Smooth muscle cell (in vitro differentiated cells): ENCODE results near the gene HERC5. TPM values are rescaled to one million over a fixed set of nuclear protein-coding genes. Genes with fewer than 3 reads are reported as not detected.
"Not testable (repeated sequence)": the region's sequence is repeated elsewhere in the genome, so short reads cannot be mapped to it uniquely, and the experiment has no call there.

Experiments used
- DNase-seq: peaks from one replicate; lab custom pipeline; 2025; ENCODE audit not compliant: unreplicated experiment; lab: John Stamatoyannopoulos, UW
- H2AFZ ChIP-seq: fragments of 200-600 bp; sonication (generic); 2 replicates; pipeline ENCODE4 v1.6.0; 2016; ENCODE audit warnings: antibody characterized with exemption, low read depth, mild to moderate bottlenecking
- H3F3A ChIP-seq: fragments of 200-600 bp; sonication (generic); 2 replicates; pipeline ENCODE4 v1.6.0; 2017; ENCODE audit warnings: antibody characterized with exemption, low read depth
- H3K27ac ChIP-seq: fragments of 200-600 bp; sonication (generic); 2 replicates; pipeline ENCODE4 v1.5.1; 2016; ENCODE audit warnings: low read depth, mild to moderate bottlenecking
- H3K27me3 ChIP-seq: fragments of 200-600 bp; sonication (generic); 2 replicates; pipeline ENCODE4 v1.6.1; 2016; ENCODE audit warnings: low read depth, mild to moderate bottlenecking
- H3K36me3 ChIP-seq: fragments of 200-600 bp; sonication (generic); 2 replicates; pipeline ENCODE4 v1.5.1; 2016; ENCODE audit warnings: low read depth
- H3K4me1 ChIP-seq: fragments of 200-600 bp; sonication (generic); 2 replicates; pipeline ENCODE4 v1.5.1; 2016; ENCODE audit warnings: low read depth
- H3K4me2 ChIP-seq: fragments of 200-600 bp; sonication (generic); 2 replicates; pipeline ENCODE4 v1.6.0; 2016; ENCODE audit warnings: mild to moderate bottlenecking
- H3K4me3 ChIP-seq: fragments of 200-600 bp; sonication (generic); 2 replicates; pipeline ENCODE4 v1.5.1; 2016; ENCODE audit warnings: mild to moderate bottlenecking
- H3K79me2 ChIP-seq: fragments of 200-600 bp; sonication (generic); 2 replicates; pipeline ENCODE4 v1.6.0; 2016; ENCODE audit warnings: low read depth, mild to moderate bottlenecking
- H3K9ac ChIP-seq: fragments of 200-600 bp; sonication (generic); 2 replicates; pipeline ENCODE4 v1.6.0; 2016; ENCODE audit warnings: low read depth
- H3K9me3 ChIP-seq: fragments of 200-600 bp; sonication (generic); replicated peaks from 2 replicates; pipeline ENCODE4 v1.5.1; 2016; ENCODE audit warnings: low read depth
- H4K20me1 ChIP-seq: fragments of 200-600 bp; sonication (generic); 2 replicates; pipeline ENCODE4 v1.6.0; 2016; ENCODE audit warnings: low read depth
- CTCF ChIP-seq: fragments of 200-600 bp; sonication (generic); IDR thresholded peaks from 2 replicates; pipeline ENCODE4 v1.5.1; 2017; ENCODE audit warnings: borderline replicate concordance, mild to moderate bottlenecking, antibody characterized with exemption; ENCODE audit not compliant: insufficient read depth, poor library complexity, severe bottlenecking
- WGBS: methylation state at CpG from one replicate; pipeline ENCODE4 v1.1.7; 2016; ENCODE audit warnings: low lambda C conversion rate; 5-methylcytosine and 5-hydroxymethylcytosine counted together
- polyA plus RNA-seq: library from polyadenylated mRNA; unstranded; fragments of >200 nt; fragmentation: Nextera tagmentation; extraction: Ambion mirVana; gene quantifications from 2 replicates; pipeline ENCODE4 v1.2.1, GENCODE V29; 2016
- total RNA-seq: library from RNA; depleted of rRNA; stranded (reverse); fragments of >200 nt; gene quantifications from 2 replicates; pipeline ENCODE4 v1.2.3, GENCODE V29; 2014

HERC5 gene
- total and polyA plus RNA-seq, 2 experiments from 2014 or later, result 0.69 to 1.0 TPM

- Histone ChIP-seq H3K79me2 (no peaks in the 10 kb centered on the region), H4K20me1 (no peaks in the 10 kb centered on the region), H3K9me3 (no peaks in the 10 kb centered on the region), H3K4me3 (no peak overlapping the region), H3F3A (no peaks in the 10 kb centered on the region), H3K4me1 (no peaks in the 10 kb centered on the region), H3K27ac (no peak overlapping the region), H3K9ac (no peak overlapping the region), H3K36me3 (no peaks in the 10 kb centered on the region), H3K27me3 (no peaks in the 10 kb centered on the region), H2AFZ (no peak overlapping the region), H3K4me2 (no peak overlapping the region)
- DNase-seq, result no peak
- TF ChIP-seq CTCF, result no peak
- WGBS, result 95% methylated on average over 1 of the region's 1 CpG
Measured at GRCh38 chr4:88435987-88436693, 20.8 kb upstream of the HERC5 start.

GRCh38 chr4:88437873-88438272 lies 19.0 kb upstream of the HERC5 start:
- H3F3A ChIP-seq, H3K27me3 ChIP-seq, DNase-seq, H3K79me2 ChIP-seq, H3K9me3 ChIP-seq, H4K20me1 ChIP-seq, H2AFZ ChIP-seq, H3K36me3 ChIP-seq, H3K4me2 ChIP-seq, H3K4me3 ChIP-seq, H3K27ac ChIP-seq, H3K9ac ChIP-seq, H3K4me1 ChIP-seq: not testable (repeated sequence)
- WGBS, result 94% methylated on average over 4 of the region's 4 CpGs

- Histone ChIP-seq H3K27me3 (no peaks in the 10 kb centered on the region), H4K20me1 (no peaks in the 10 kb centered on the region), H3K9ac (no peak overlapping the region), H3K4me2 (no peak overlapping the region), H3K79me2 (no peaks in the 10 kb centered on the region), H3K4me1 (no peaks in the 10 kb centered on the region), H3F3A (no peaks in the 10 kb centered on the region), H3K4me3 (no peak overlapping the region), H3K27ac (peak overlapping the region; percentile 16), H3K9me3 (no peaks in the 10 kb centered on the region), H3K36me3 (no peaks in the 10 kb centered on the region), H2AFZ (no peak overlapping the region)
- 93% methylated on average over 3 of the region's 3 CpGs for WGBS
- no peak for TF ChIP-seq CTCF
- no peak for DNase-seq
Measured at GRCh38 chr4:88439161-88439760, 17.7 kb upstream of the HERC5 start.

GRCh38 chr4:88440146-88440545 lies 16.8 kb upstream of the HERC5 start:
- H3F3A ChIP-seq, result no peaks in the 10 kb centered on the region
- H3K9me3 ChIP-seq, result no peaks in the 10 kb centered on the region
- no peaks in the 10 kb centered on the region for H3K36me3 ChIP-seq
- no peak for TF ChIP-seq CTCF
- no peak overlapping the region for H3K27ac ChIP-seq
- no peak for DNase-seq
- H2AFZ ChIP-seq, result no peak overlapping the region
- WGBS, result 90% methylated on average over 1 of the region's 1 CpG
- no peak overlapping the region for H3K4me2 ChIP-seq
- no peaks in the 10 kb centered on the region for H4K20me1 ChIP-seq
- no peaks in the 10 kb centered on the region for H3K79me2 ChIP-seq
- no peak overlapping the region for H3K9ac ChIP-seq
- no peaks in the 10 kb centered on the region for H3K27me3 ChIP-seq
- H3K4me1 ChIP-seq, result no peaks in the 10 kb centered on the region
- H3K4me3 ChIP-seq, result no peak overlapping the region
